Endothelial cell of umbilical vein (primary cell): ENCODE measurements around the gene KCNJ5. TPM values are rescaled to one million over a fixed set of nuclear protein-coding genes. Genes with fewer than 3 reads are reported as not detected.

ENCODE experiments used
- BruUV-seq: library from RNA; stranded (reverse); fragments of 400-500 nt; replicated peaks from 2 replicates; lab custom pipeline; 2021; lab: Mats Ljungman, UMichigan
- CTCF ChIA-PET: fragments of 300-600, 350-600 bp; sonication (Branson Sonifier 250); formaldehyde crosslinking; loops from one replicate; lab custom pipeline; 2021; ENCODE audit warnings: antibody characterized with exemption, inconsistent platforms; lab: Charles Lee
- POLR2A ChIA-PET: fragments of 300-600, 350-600 bp; sonication (Branson Sonifier 250); formaldehyde crosslinking; loops from one replicate; lab custom pipeline; 2021; ENCODE audit warnings: antibody characterized with exemption, inconsistent platforms; lab: Charles Lee
- DNase-seq: peaks from one replicate; pipeline ENCODE4 v3.0.0-alpha.2; 2011; ENCODE audit warnings: low read depth, low spot score
- FAIRE-seq: peaks from 2 replicates; lab custom pipeline; 2011; peaks lifted over from hg19 to GRCh38; lab: Jason Lieb, UNC
- H2AFZ ChIP-seq: 2 replicates; pipeline ENCODE4 v1.6.0; 2012; ENCODE audit warnings: low read depth, low read length, control low read depth, inconsistent platforms
- H3K27ac ChIP-seq: 2 replicates; pipeline ENCODE4 v1.5.1; 2011; ENCODE audit warnings: low read depth, mild to moderate bottlenecking, control low read depth, low read length, moderate library complexity; ENCODE audit not compliant: insufficient read depth
- H3K27me3 ChIP-seq, 2 experiments: 2 replicates each; pipeline versions ENCODE4 v1.6.0 to v1.6.1; 2011; ENCODE audit warnings: low read length in 2 of 2, mixed read lengths in 1 of 2; ENCODE audit not compliant: control insufficient read depth in 2 of 2, insufficient read depth in 2 of 2
- H3K36me3 ChIP-seq, 2 experiments: 2 replicates in 1 of 2; 3 replicates in 1 of 2; pipeline ENCODE4 v1.5.1; 2011; ENCODE audit warnings: low read length in 2 of 2, mild to moderate bottlenecking in 1 of 2, moderate library complexity in 1 of 2; ENCODE audit not compliant: control insufficient read depth in 2 of 2, insufficient read depth in 2 of 2; ENCODE audit errors: extremely low read depth in 1 of 2
- H3K4me1 ChIP-seq: 3 replicates; pipeline ENCODE4 v1.5.1; 2011; ENCODE audit warnings: mild to moderate bottlenecking, low read length; ENCODE audit not compliant: control insufficient read depth, insufficient read depth; ENCODE audit errors: extremely low read depth
- H3K4me2 ChIP-seq: 2 replicates; pipeline ENCODE4 v1.6.1; 2011; ENCODE audit warnings: low read length, control low read depth, mixed read lengths; ENCODE audit not compliant: insufficient read depth
- H3K4me3 ChIP-seq, 3 experiments: fragments of 200-600 bp in 1 of 3; sonication (generic), shearing (Covaris generic) in 1 of 3; replicated peaks in 1 of 3; 2 replicates each; pipeline ENCODE4 v1.5.1; 2011 to 2016; ENCODE audit warnings: control low read depth in 3 of 3, low read length in 3 of 3, mild to moderate bottlenecking in 2 of 3, inconsistent platforms in 1 of 3, low read depth in 1 of 3, moderate library complexity in 1 of 3; ENCODE audit not compliant: insufficient read depth in 1 of 3
- H3K79me2 ChIP-seq: 2 replicates; pipeline ENCODE4 v1.6.0; 2012; ENCODE audit warnings: low read length, inconsistent platforms; ENCODE audit not compliant: control insufficient read depth, insufficient read depth
- H3K9ac ChIP-seq: replicated peaks from 2 replicates; pipeline ENCODE3; 2011; ENCODE audit warnings: low read length, control low read depth; ENCODE audit not compliant: insufficient read depth; ENCODE audit errors: extremely low read depth
- H3K9me1 ChIP-seq: replicated peaks from 3 replicates; pipeline ENCODE4 v1.6.0; 2011; ENCODE audit warnings: mild to moderate bottlenecking, low read length; ENCODE audit not compliant: control insufficient read depth, insufficient read depth; ENCODE audit errors: extremely low read depth
- H3K9me3 ChIP-seq: replicated peaks from 2 replicates; pipeline ENCODE4 v1.5.1; 2012; ENCODE audit warnings: low read length, inconsistent platforms; ENCODE audit not compliant: control insufficient read depth, insufficient read depth
- H4K20me1 ChIP-seq: replicated peaks from 2 replicates; pipeline ENCODE3; 2011; ENCODE audit warnings: mild to moderate bottlenecking, low read length; ENCODE audit not compliant: control insufficient read depth, insufficient read depth; ENCODE audit errors: extremely low read depth
- EZH2 ChIP-seq: IDR thresholded peaks from 2 replicates; pipeline ENCODE4 v1.6.1; 2012; ENCODE audit warnings: borderline replicate concordance, low read depth, mild to moderate bottlenecking, moderate library complexity, low read length, inconsistent platforms; ENCODE audit not compliant: severe bottlenecking
- FOS ChIP-seq: IDR thresholded peaks from 2 replicates; pipeline ENCODE4 v1.6.1; 2011; ENCODE audit warnings: mild to moderate bottlenecking, low read length, moderate library complexity, borderline replicate concordance; ENCODE audit not compliant: insufficient read depth
- GATA2 ChIP-seq: IDR thresholded peaks from 2 replicates; pipeline ENCODE4 v1.7.0; 2011; ENCODE audit warnings: low read depth, mild to moderate bottlenecking, moderate library complexity, mixed read lengths, low read length; ENCODE audit not compliant: insufficient read length, insufficient read depth
- JUN ChIP-seq: IDR thresholded peaks from 2 replicates; pipeline ENCODE4 v1.6.1; 2011; ENCODE audit warnings: borderline replicate concordance, low read depth; ENCODE audit not compliant: insufficient read length, insufficient read depth
- MAX ChIP-seq: IDR thresholded peaks from 2 replicates; pipeline ENCODE4 v1.6.1; 2011; ENCODE audit not compliant: insufficient read depth, insufficient read length
- MYC ChIP-seq: IDR thresholded peaks from one replicate; pipeline ENCODE4 v1.6.1; 2011; ENCODE audit warnings: mild to moderate bottlenecking, low read depth, low read length
- POLR2A ChIP-seq: IDR thresholded peaks from 2 replicates; pipeline ENCODE4 v1.6.1; 2012; ENCODE audit warnings: low read depth, mild to moderate bottlenecking, control low read depth, low read length
- POLR2AphosphoS5 ChIP-seq: IDR thresholded peaks from 2 replicates; pipeline ENCODE4 v1.6.1; 2012; ENCODE audit warnings: low read depth, mild to moderate bottlenecking, control low read depth, low read length, moderate library complexity; ENCODE audit not compliant: insufficient read depth
- dilution Hi-C: fragments of 300-500 bp; cut with MboI; formaldehyde crosslinking; loops from one replicate; pipeline ENCODE4 v1.15.0; 2019; ENCODE audit warnings: low sequenced_read_pairs; ENCODE audit not compliant: extremely low pct_ligation_motif_present
- intact Hi-C: fragments of 100-400 bp; cut with micrococcal nuclease; formaldehyde crosslinking; loops from one replicate; pipeline ENCODE4 v1.10.0; 2022
- polyA plus RNA-seq, 4 experiments: library from polyadenylated mRNA; depleted of rRNA in 3 of 4; stranded (reverse) in 3 of 4; unstranded in 1 of 4; fragments of >200 nt; gene quantifications; 2 replicates each; pipeline versions ENCODE4 v1.2.1 to v1.2.3, GENCODE V29; 2011 to 2012; ENCODE audit warnings: missing spikeins in 1 of 4
- total RNA-seq: library from RNA; stranded (reverse); gene quantifications from 2 replicates; pipeline ENCODE4 v1.2.3, GENCODE V29; 2021
- TF ChIP-seq, protein P1 (sequence below), 2 donors: IDR thresholded peaks; 1 replicate in 1 of 2; 2 replicates in 1 of 2; pipeline ENCODE4 v1.5.1; 2011; ENCODE audit warnings: low read length in 2 of 2, mild to moderate bottlenecking in 2 of 2, moderate library complexity in 2 of 2, control low read depth in 1 of 2, inconsistent platforms in 1 of 2, low read depth in 1 of 2; ENCODE audit not compliant: insufficient read depth in 1 of 2; ENCODE audit errors: extremely low read depth in 1 of 2

The KCNJ5 gene
- total and polyA plus RNA-seq, 2 donors (not counting 3 experiments of a cell fraction or from before 2014, with no cell fraction given), result 0.13 TPM; not detected in 1

GRCh38 chr11:128941110-128941509, 50.0 kb downstream of the KCNJ5 start:
- BruUV-seq, result no TSS peak

More at GRCh38 chr11:128941110-128941509, 50.0 kb downstream of the KCNJ5 start:
- Histone ChIP-seq H3K4me3 (no peak overlapping the region), H3K9ac (no peak overlapping the region), H2AFZ (no peak overlapping the region), H3K9me3 (no peaks in the 10 kb centered on the region), H3K36me3 (no peaks in the 10 kb centered on the region), H3K9me1 (no peaks in the 10 kb centered on the region), H3K79me2 (no peaks in the 10 kb centered on the region), H3K4me2 (no peak overlapping the region), H4K20me1 (no peaks in the 10 kb centered on the region), H3K27ac (no peak overlapping the region), H3K27me3 (peaks cover 0 to 2% of the 10 kb centered on the region in 2 experiments), H3K4me1 (no peaks in the 10 kb centered on the region)
- TF ChIP-seq, protein P1, sequence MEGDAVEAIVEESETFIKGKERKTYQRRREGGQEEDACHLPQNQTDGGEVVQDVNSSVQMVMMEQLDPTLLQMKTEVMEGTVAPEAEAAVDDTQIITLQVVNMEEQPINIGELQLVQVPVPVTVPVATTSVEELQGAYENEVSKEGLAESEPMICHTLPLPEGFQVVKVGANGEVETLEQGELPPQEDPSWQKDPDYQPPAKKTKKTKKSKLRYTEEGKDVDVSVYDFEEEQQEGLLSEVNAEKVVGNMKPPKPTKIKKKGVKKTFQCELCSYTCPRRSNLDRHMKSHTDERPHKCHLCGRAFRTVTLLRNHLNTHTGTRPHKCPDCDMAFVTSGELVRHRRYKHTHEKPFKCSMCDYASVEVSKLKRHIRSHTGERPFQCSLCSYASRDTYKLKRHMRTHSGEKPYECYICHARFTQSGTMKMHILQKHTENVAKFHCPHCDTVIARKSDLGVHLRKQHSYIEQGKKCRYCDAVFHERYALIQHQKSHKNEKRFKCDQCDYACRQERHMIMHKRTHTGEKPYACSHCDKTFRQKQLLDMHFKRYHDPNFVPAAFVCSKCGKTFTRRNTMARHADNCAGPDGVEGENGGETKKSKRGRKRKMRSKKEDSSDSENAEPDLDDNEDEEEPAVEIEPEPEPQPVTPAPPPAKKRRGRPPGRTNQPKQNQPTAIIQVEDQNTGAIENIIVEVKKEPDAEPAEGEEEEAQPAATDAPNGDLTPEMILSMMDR (IDR thresholded peaks at IDR 0.05; ENCODE audit: extremely low read depth in 1 of 2, insufficient read depth in 1 of 2, low read depth in 1 of 2, low read length in 2 of 2), result no peak
- TF ChIP-seq POLR2A, result no peak
- no peak for TF ChIP-seq GATA2
- no peak for TF ChIP-seq MAX
- TF ChIP-seq EZH2, result no peak
- TF ChIP-seq JUN, result no peak
- TF ChIP-seq POLR2AphosphoS5, result no peak
- no peak for TF ChIP-seq FOS
- no peak for TF ChIP-seq MYC
- dilution Hi-C loops (no loop called here), intact Hi-C loops (no loop called here)
- no peak for DNase-seq
- ChIA-PET CTCF (interaction anchor here (0.9 to 7.4 kb wide), 4 partner anchors 10 to 56 kb away, joined by 3 to 43 read pairs (median 7); no protein-coding TSS in a partner anchor), POLR2A (no interaction called here)
- no peak for FAIRE-seq
